ENCODE measurements around the gene TCF25.
A peak's percentile ranks its signal among the peaks of the same experiment; 100 is the strongest.
"Not testable (repeated sequence)": the region's sequence is repeated elsewhere in the genome, so short reads cannot be mapped to it uniquely, and the experiment has no call there.

Gene TCF25

GRCh38 chr16:89831810-89832328 is 41.5 kb upstream of the TCF25 start:
- no peak overlapping the region for H3K27ac ChIP-seq (ENCODE audit: extremely low read depth, low read depth, low read length)
- no peak for TF ChIP-seq ZBTB7A (tag by site-specific recombination; IDR thresholded peaks at IDR 0.05; ENCODE audit: low read depth)
- TF ChIP-seq ELK4 (IDR thresholded peaks at IDR 0.05; ENCODE audit: borderline replicate concordance, low read depth, low read length), result no peak
- no peak for TF ChIP-seq TRIM28 (IDR thresholded peaks at IDR 0.05; ENCODE audit: borderline replicate concordance, low read length)
- TF ChIP-seq ZNF654 (tag by site-specific recombination; IDR thresholded peaks at IDR 0.05; ENCODE audit: low read depth), result no peak
- TF ChIP-seq ZNF292 (tag by site-specific recombination; IDR thresholded peaks at IDR 0.05; ENCODE audit: borderline replicate concordance, low read depth), result no peak
- no peak for TF ChIP-seq ZSCAN4 (tag by site-specific recombination; IDR thresholded peaks at IDR 0.05)
- H3K4me3 ChIP-seq (ENCODE audit: low read depth, low read length), result no peak overlapping the region
- POLR2A ChIA-PET, result no interaction called here
- CTCF ChIA-PET, result no interaction called here
- no peaks in the 10 kb centered on the region for H3K9me3 ChIP-seq (ENCODE audit: control insufficient read depth, insufficient read depth, low read depth, low read length)
- H3K36me3 ChIP-seq (ENCODE audit: control insufficient read depth in 2 of 2, insufficient read depth in 1 of 2, low read length in 2 of 2), result peaks cover 0 to 21% of the 10 kb centered on the region in 2 experiments; a peak in 1 of 3 replicates
- H3K4me1 ChIP-seq (ENCODE audit: control insufficient read depth, insufficient read depth, low read length), result peaks cover 9% of the 10 kb centered on the region

GRCh38 chr16:89833664-89834363 is 39.6 kb upstream of the TCF25 start:
- H3K9me3 ChIP-seq (ENCODE audit: control insufficient read depth, insufficient read depth, low read depth, low read length); CTCF ChIA-PET; H3K4me3 ChIP-seq (ENCODE audit: low read depth, low read length); H3K27ac ChIP-seq (ENCODE audit: extremely low read depth, low read depth, low read length); POLR2A ChIA-PET; H3K4me1 ChIP-seq (ENCODE audit: control insufficient read depth, insufficient read depth, low read length): not testable (repeated sequence)
- H3K36me3 ChIP-seq (ENCODE audit: control insufficient read depth in 2 of 2, insufficient read depth in 1 of 2, low read length in 2 of 2), result peaks cover 0 to 21% of the 10 kb centered on the region in 2 experiments; a peak in 2 of 3 replicates
- TF ChIP-seq KLF10 (tag by site-specific recombination; IDR thresholded peaks at IDR 0.05), result 0 out of 2 replicates have a peak, but pooled peaks have one; percentile 42
- 0 out of 2 replicates have a peak, but pooled peaks have one; percentile 13 for TF ChIP-seq ZFHX2 (tag by site-specific recombination; conservative IDR thresholded peaks at IDR 0.05)
- TF ChIP-seq KLF1 (tag by site-specific recombination; IDR thresholded peaks at IDR 0.05), result peak; percentile 90
- 0 out of 2 replicates have a peak, but pooled peaks have one; percentile 12 for TF ChIP-seq EGR2 (tag by site-specific recombination; IDR thresholded peaks at IDR 0.05; ENCODE audit: low read depth)
- TF ChIP-seq KLF9 (tag by site-specific recombination; IDR thresholded peaks at IDR 0.05; ENCODE audit: low read depth), result peak; percentile 35; the same call in 1 of the 2 replicates

GRCh38 chr16:89834813-89835363 is 38.5 kb upstream of the TCF25 start:
- H3K9me3 ChIP-seq (ENCODE audit: control insufficient read depth, insufficient read depth, low read depth, low read length); CTCF ChIA-PET; H3K4me3 ChIP-seq (ENCODE audit: low read depth, low read length); H3K4me1 ChIP-seq (ENCODE audit: control insufficient read depth, insufficient read depth, low read length); H3K27ac ChIP-seq (ENCODE audit: extremely low read depth, low read depth, low read length): not testable (repeated sequence)
- peak; percentile 66 for TF ChIP-seq ZNF449 (tag by site-specific recombination; IDR thresholded peaks at IDR 0.05)
- TF ChIP-seq SETDB1 (IDR thresholded peaks at IDR 0.05; ENCODE audit: insufficient read length, low read length), result peak; percentile 33
- POLR2A ChIA-PET, result interaction anchor here (0.7 kb wide), 1 partner anchor 29 kb away, joined by 3 read pairs; no protein-coding TSS in a partner anchor
- peaks cover 0 to 21% of the 10 kb centered on the region in 2 experiments; a peak in 2 of 3 replicates for H3K36me3 ChIP-seq (ENCODE audit: control insufficient read depth in 2 of 2, insufficient read depth in 1 of 2, low read length in 2 of 2)

All from HEK293 (cell line).